ENCODE results near the gene ARL4C. TPM values are rescaled to one million over a fixed set of nuclear protein-coding genes. Genes with fewer than 3 reads are reported as not detected.

The ARL4C gene
- total RNA-seq, 1 donor = 133 TPM

DNA sequence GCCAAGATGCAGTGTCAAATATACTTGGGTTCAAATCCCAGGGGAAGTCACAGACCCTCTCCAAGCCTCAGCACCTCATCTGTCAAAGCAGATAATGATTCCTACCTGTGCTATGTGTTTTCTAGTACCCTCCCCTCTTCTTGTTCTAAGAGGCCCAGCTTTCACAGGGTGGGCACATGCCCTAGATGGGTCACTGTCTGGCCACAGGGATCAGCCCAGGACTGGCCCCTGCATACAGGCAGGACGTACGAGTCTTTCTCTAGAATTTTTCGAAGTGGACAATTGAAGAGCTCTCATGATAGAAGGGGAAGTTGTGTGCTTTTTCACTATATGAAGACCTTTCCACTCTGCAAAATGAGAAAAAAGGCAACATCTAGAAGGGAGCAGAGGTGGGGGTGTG is 22.2 kb downstream of the ARL4C start:
- Histone ChIP-seq H3K79me2 (ENCODE audit: insufficient read depth, low read length) (no peaks in the 10 kb centered on the region), H3K27me3 (ENCODE audit: insufficient read depth, low read length) (peaks cover 3% of the 10 kb centered on the region), H3K4me1 (ENCODE audit: insufficient read depth, low read length) (peaks cover 2% of the 10 kb centered on the region), H3K9me3 (ENCODE audit: low read depth, low read length) (no peaks in the 10 kb centered on the region), H2AFZ (ENCODE audit: low read length) (no peak overlapping the region), H3K27ac (ENCODE audit: low read depth, low read length) (no peak overlapping the region), H3K4me2 (ENCODE audit: insufficient read depth, low read length) (no peak overlapping the region), H3K36me3 (ENCODE audit: insufficient read depth, low read length) (no peaks in the 10 kb centered on the region), H3K4me3 (ENCODE audit: insufficient read depth, low read length) (no peak overlapping the region), H4K20me1 (ENCODE audit: insufficient read depth, low read length) (no peaks in the 10 kb centered on the region)
- no peak for DNase-seq (ENCODE audit: insufficient read length, low spot score, missing footprints)
- TF ChIP-seq, protein P1, sequence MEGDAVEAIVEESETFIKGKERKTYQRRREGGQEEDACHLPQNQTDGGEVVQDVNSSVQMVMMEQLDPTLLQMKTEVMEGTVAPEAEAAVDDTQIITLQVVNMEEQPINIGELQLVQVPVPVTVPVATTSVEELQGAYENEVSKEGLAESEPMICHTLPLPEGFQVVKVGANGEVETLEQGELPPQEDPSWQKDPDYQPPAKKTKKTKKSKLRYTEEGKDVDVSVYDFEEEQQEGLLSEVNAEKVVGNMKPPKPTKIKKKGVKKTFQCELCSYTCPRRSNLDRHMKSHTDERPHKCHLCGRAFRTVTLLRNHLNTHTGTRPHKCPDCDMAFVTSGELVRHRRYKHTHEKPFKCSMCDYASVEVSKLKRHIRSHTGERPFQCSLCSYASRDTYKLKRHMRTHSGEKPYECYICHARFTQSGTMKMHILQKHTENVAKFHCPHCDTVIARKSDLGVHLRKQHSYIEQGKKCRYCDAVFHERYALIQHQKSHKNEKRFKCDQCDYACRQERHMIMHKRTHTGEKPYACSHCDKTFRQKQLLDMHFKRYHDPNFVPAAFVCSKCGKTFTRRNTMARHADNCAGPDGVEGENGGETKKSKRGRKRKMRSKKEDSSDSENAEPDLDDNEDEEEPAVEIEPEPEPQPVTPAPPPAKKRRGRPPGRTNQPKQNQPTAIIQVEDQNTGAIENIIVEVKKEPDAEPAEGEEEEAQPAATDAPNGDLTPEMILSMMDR (IDR thresholded peaks at IDR 0.05; ENCODE audit: extremely low read depth, low read depth, low read length) = no peak

DNA sequence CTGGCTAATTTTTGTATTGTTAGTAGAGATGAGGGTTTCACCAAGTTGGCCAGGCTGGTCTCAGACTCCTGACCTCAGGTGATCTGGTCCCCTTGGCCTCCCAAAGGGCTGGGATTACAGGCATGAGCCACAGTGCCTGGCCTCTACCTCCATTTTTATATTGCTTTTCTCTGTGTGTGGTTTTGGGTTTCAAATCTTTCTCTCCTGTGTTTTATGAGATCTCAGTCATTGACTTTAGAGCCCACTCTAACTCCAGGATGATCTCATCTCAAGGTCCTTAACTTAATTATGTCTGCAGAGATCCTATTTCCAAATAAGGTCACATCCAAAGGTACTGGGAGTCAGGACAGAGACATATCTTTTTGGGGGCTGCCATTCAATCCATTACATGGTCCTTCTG is 24.7 kb downstream of the ARL4C start:
- DNase-seq (ENCODE audit: insufficient read length, low spot score, missing footprints) = no peak
- H3K79me2 ChIP-seq (ENCODE audit: insufficient read depth, low read length) = no peaks in the 10 kb centered on the region
- no peak overlapping the region for H3K4me2 ChIP-seq (ENCODE audit: insufficient read depth, low read length)
- no peak overlapping the region for H3K27ac ChIP-seq (ENCODE audit: low read depth, low read length)
- no peaks in the 10 kb centered on the region for H3K27me3 ChIP-seq (ENCODE audit: insufficient read depth, low read length)
- TF ChIP-seq, protein P1 (IDR thresholded peaks at IDR 0.05; ENCODE audit: extremely low read depth, low read depth, low read length) = no peak
- H3K9me3 ChIP-seq (ENCODE audit: low read depth, low read length) = no peaks in the 10 kb centered on the region
- H4K20me1 ChIP-seq (ENCODE audit: insufficient read depth, low read length) = no peaks in the 10 kb centered on the region
- H3K4me1 ChIP-seq (ENCODE audit: insufficient read depth, low read length) = peaks cover 16% of the 10 kb centered on the region
- no peaks in the 10 kb centered on the region for H3K36me3 ChIP-seq (ENCODE audit: insufficient read depth, low read length)
- no peak overlapping the region for H2AFZ ChIP-seq (ENCODE audit: low read length)
- H3K4me3 ChIP-seq (ENCODE audit: insufficient read depth, low read length) = no peak overlapping the region

DNA sequence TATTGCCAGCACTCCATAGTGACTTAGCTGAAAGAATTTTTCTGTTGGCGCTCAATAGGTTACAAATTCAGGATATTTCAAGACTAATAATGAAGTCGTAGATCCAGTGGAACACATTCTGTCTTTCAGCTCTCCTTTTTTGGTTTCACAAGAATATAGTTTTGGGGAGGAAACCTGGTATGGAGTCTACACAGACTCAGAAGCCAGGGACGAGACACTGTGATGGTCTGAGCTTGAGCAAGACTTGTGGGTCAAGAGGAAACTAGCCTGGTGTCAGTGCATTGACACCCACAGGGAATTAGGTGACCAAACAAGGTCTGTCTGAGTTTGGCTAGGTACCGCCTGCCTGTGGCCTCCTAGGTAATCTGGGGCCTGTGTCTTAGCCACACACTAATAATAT is 26.9 kb downstream of the ARL4C start:
- TF ChIP-seq, protein P1 (IDR thresholded peaks at IDR 0.05; ENCODE audit: extremely low read depth, low read depth, low read length) = no peak
- no peaks in the 10 kb centered on the region for H4K20me1 ChIP-seq (ENCODE audit: insufficient read depth, low read length)
- DNase-seq (ENCODE audit: insufficient read length, low spot score, missing footprints) = no peak
- no peaks in the 10 kb centered on the region for H3K79me2 ChIP-seq (ENCODE audit: insufficient read depth, low read length)
- H3K9me3 ChIP-seq (ENCODE audit: low read depth, low read length) = peaks cover 2% of the 10 kb centered on the region
- peaks cover 16% of the 10 kb centered on the region for H3K4me1 ChIP-seq (ENCODE audit: insufficient read depth, low read length)
- no peaks in the 10 kb centered on the region for H3K36me3 ChIP-seq (ENCODE audit: insufficient read depth, low read length)
- no peak overlapping the region for H2AFZ ChIP-seq (ENCODE audit: low read length)
- H3K27me3 ChIP-seq (ENCODE audit: insufficient read depth, low read length) = no peaks in the 10 kb centered on the region
- H3K27ac ChIP-seq (ENCODE audit: low read depth, low read length) = no peak overlapping the region
- H3K4me3 ChIP-seq (ENCODE audit: insufficient read depth, low read length) = no peak overlapping the region
- H3K4me2 ChIP-seq (ENCODE audit: insufficient read depth, low read length) = no peak overlapping the region

DNA sequence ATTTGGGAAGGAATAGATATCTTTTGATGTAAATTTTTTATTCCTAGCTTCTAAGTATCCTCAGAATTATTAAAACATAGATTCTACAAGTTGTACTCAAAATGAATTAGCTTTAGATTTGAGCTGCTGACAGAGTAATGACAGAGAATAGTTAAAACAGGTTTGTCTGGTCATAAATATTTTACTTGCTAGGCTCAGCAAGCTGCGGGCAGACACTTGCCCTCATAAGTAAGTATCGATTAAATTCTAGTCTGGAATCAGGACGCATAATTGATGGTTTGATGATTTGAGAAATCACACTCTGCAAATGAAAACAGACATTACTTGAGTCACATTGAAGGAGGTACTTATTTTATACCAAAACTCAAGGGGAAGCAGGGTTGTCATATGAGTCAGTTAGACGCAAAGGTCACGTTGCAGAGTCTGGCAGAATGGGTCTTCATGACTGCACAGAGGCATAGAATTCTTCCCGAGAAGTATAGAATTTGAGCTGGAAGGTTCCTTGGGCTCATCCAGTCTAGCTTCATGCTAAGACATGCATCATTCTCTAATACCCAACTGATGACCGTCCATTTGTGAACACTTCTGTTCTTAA is 27.5 kb downstream of the ARL4C start:
- H3K36me3 ChIP-seq (ENCODE audit: insufficient read depth, low read length) = no peaks in the 10 kb centered on the region
- H3K27me3 ChIP-seq (ENCODE audit: insufficient read depth, low read length) = no peaks in the 10 kb centered on the region
- no peaks in the 10 kb centered on the region for H4K20me1 ChIP-seq (ENCODE audit: insufficient read depth, low read length)
- peak; percentile 78 for DNase-seq (ENCODE audit: insufficient read length, low spot score, missing footprints)
- TF ChIP-seq, protein P1 (IDR thresholded peaks at IDR 0.05; ENCODE audit: extremely low read depth, low read depth, low read length) = no peak
- H3K9me3 ChIP-seq (ENCODE audit: low read depth, low read length) = peaks cover 2% of the 10 kb centered on the region
- H3K79me2 ChIP-seq (ENCODE audit: insufficient read depth, low read length) = no peaks in the 10 kb centered on the region
- no peak overlapping the region for H2AFZ ChIP-seq (ENCODE audit: low read length)
- H3K4me2 ChIP-seq (ENCODE audit: insufficient read depth, low read length) = no peak overlapping the region
- H3K4me1 ChIP-seq (ENCODE audit: insufficient read depth, low read length) = peaks cover 16% of the 10 kb centered on the region
- H3K4me3 ChIP-seq (ENCODE audit: insufficient read depth, low read length) = no peak overlapping the region
- no peak overlapping the region for H3K27ac ChIP-seq (ENCODE audit: low read depth, low read length)
